K562 (cell line): Measurements from ENCODE around the gene XBP1. TPM values are rescaled to one million over a fixed set of nuclear protein-coding genes. Genes with fewer than 3 reads are reported as not detected.

Experiments used
- BRCA1 ChIP-seq, 2 experiments: fragments of 450-650 bp in 1 of 2; sonication (generic) in 1 of 2; formaldehyde crosslinking in 1 of 2; IDR thresholded peaks; 2 replicates each; pipeline versions ENCODE4 v1.5.0 to v1.6.1; 2017 to 2020; ENCODE audit warnings: mild to moderate bottlenecking in 1 of 2, missing genetic modification reagents in 1 of 2
- ETV6 ChIP-seq, 3 experiments: fragments of 150-350 bp in 1 of 3; sonication (generic) in 1 of 3; formaldehyde crosslinking in 1 of 3; IDR thresholded peaks; 2 replicates each; pipeline versions ENCODE4 v1.6.1 to v1.8.0; 2014 to 2022; ENCODE audit warnings: borderline replicate concordance in 2 of 3, low read depth in 2 of 3, antibody characterized with exemption in 1 of 3, low read length in 1 of 3, mild to moderate bottlenecking in 1 of 3, missing genetic modification reagents in 1 of 3
- JUNB ChIP-seq: fragments of 450-650 bp; formaldehyde crosslinking; conservative IDR thresholded peaks from 2 replicates; pipeline ENCODE4 v1.4.0; 2020; ENCODE audit warnings: mild to moderate bottlenecking
- MBD2 ChIP-seq: sonication (generic); IDR thresholded peaks from 2 replicates; pipeline ENCODE4 v1.6.1; 2016; ENCODE audit warnings: low read depth, borderline replicate concordance
- NFATC3 ChIP-seq: fragments of 450-650 bp; IDR thresholded peaks from 2 replicates; pipeline ENCODE4 v1.6.1; 2017; ENCODE audit warnings: mild to moderate bottlenecking
- OTX1 ChIP-seq: fragments of 450-650 bp; formaldehyde crosslinking; IDR thresholded peaks from 2 replicates; pipeline ENCODE4 v1.4.0; 2022; ENCODE audit warnings: mild to moderate bottlenecking
- PATZ1 ChIP-seq: fragments of 250-450 bp; sonication (Bioruptor Pico); IDR thresholded peaks from 2 replicates; pipeline ENCODE4 v1.5.0; 2020; ENCODE audit warnings: mild to moderate bottlenecking, borderline replicate concordance
- PYGO2 ChIP-seq: fragments of 450-650 bp; IDR thresholded peaks from 2 replicates; pipeline ENCODE4 v1.6.1; 2016; ENCODE audit warnings: mild to moderate bottlenecking, missing genetic modification characterization, moderate library complexity, missing compliant biosample characterization
- RHOXF2B ChIP-seq: fragments of 250-450 bp; sonication (Bioruptor Pico); conservative IDR thresholded peaks from 2 replicates; pipeline ENCODE4 v1.5.1; 2021
- SMAD1 ChIP-seq: fragments of 150-350 bp; IDR thresholded peaks from 2 replicates; pipeline ENCODE4 v1.6.1; 2014; ENCODE audit warnings: low read length, low read depth; ENCODE audit not compliant: partially characterized antibody
- SMARCB1 ChIP-seq: IDR thresholded peaks from 2 replicates; pipeline ENCODE4 v1.6.1; 2011; ENCODE audit warnings: improper control_type of control experiment, low read depth; ENCODE audit not compliant: insufficient read length
- SP2 ChIP-seq: IDR thresholded peaks from 2 replicates; pipeline ENCODE4 v1.6.1; 2011; ENCODE audit warnings: mild to moderate bottlenecking, low read depth, low read length, moderate library complexity; ENCODE audit not compliant: poor library complexity, severe bottlenecking; ENCODE audit errors: extremely low read depth
- ZBTB8A ChIP-seq: fragments of 450-650 bp; IDR thresholded peaks from 2 replicates; pipeline ENCODE4 v1.6.1; 2018; ENCODE audit warnings: mild to moderate bottlenecking, moderate library complexity; ENCODE audit not compliant: partially characterized antibody
- ZNF143 ChIP-seq: sonication (generic); formaldehyde crosslinking; IDR thresholded peaks from 2 replicates; pipeline ENCODE4 v1.9.0; 2022; ENCODE audit warnings: mild to moderate bottlenecking, missing genetic modification reagents
- ZNF407 ChIP-seq: fragments of 450-650 bp; IDR thresholded peaks from 2 replicates; pipeline ENCODE4 v1.6.1; 2016; ENCODE audit warnings: low read depth
- polyA plus RNA-seq, 8 experiments: library from polyadenylated mRNA; depleted of rRNA in 4 of 8; stranded (reverse) in 5 of 8; unstranded in 3 of 8; fragments of >200 nt; fragmentation: Nextera tagmentation in 2 of 8; fragmentation: Illumina TruSeq in 1 of 8; extraction: Ambion mirVana in 2 of 8; extraction: Trizol in 1 of 8; gene quantifications; 2 replicates each; pipeline versions ENCODE4 v1.2.1 to v1.2.3, GENCODE V29; 2011 to 2014; ENCODE audit warnings: inconsistent platforms in 1 of 8, missing spikeins in 1 of 8
- total RNA-seq, 7 experiments: library from RNA; depleted of rRNA in 6 of 7; stranded (reverse); fragments of >200 nt in 6 of 7; fragmentation: Illumina TruSeq in 2 of 7; extraction: Trizol in 2 of 7; gene quantifications; 2 replicates each; pipeline versions ENCODE4 v1.2.1 to v1.2.3, GENCODE V29; 2011 to 2021; ENCODE audit warnings: low replicate concordance in 1 of 7

XBP1 gene
- total and polyA plus RNA-seq, 9 of the 15 experiments (the other 6 are each of a cell fraction or from before 2014, with no cell fraction given): 25.0 to 218 (median 94.6) TPM

GRCh38 chr22:28772633-28773460 is 27.5 kb downstream of the XBP1 start, which contains the start of gene CCDC117 (continued):
- TF ChIP-seq ZNF407 (no peak), PYGO2 (no peak), NFATC3 (no peak), ZBTB8A (no peak), SMAD1 (no peak), SP2 (no peak), RHOXF2B (CRISPR knock-in tag) (no peak), ETV6 (IDR thresholded peaks at IDR 0.05; ENCODE audit: borderline replicate concordance in 1 of 2, low read depth in 2 of 2, low read length in 1 of 2) (no peak), ETV6 (CRISPR knock-in tag; IDR thresholded peaks at IDR 0.05; ENCODE audit: borderline replicate concordance) (no peak), PATZ1 (CRISPR knock-in tag) (no peak), OTX1 (CRISPR knock-in tag) (no peak), JUNB (CRISPR knock-in tag) (no peak), SMARCB1 (no peak), ZNF143 (CRISPR knock-in tag) (peak; percentile 89), BRCA1 (IDR thresholded peaks at IDR 0.05) (no peak), BRCA1 (CRISPR knock-in tag; IDR thresholded peaks at IDR 0.05) (no peak), MBD2 (peak; percentile 73)
